Esophagus squamous epithelium (tissue), 4 donors: ENCODE measurements around the gene SUSD3.

Experiments used
- POLR2A ChIP-seq, 4 donors: fragments of 450-650 bp; IDR thresholded peaks; one replicate each; pipeline ENCODE4 v1.6.1; 2017; ENCODE audit warnings: antibody characterized with exemption in 4 of 4, mild to moderate bottlenecking in 4 of 4, moderate library complexity in 3 of 4
- TF ChIP-seq, protein P1 (sequence below), 6 experiments: fragments of 450-650 bp in 4 of 6; fragments of 200-600 bp in 2 of 6; sonication (generic) in 2 of 6; IDR thresholded peaks; one replicate each; pipeline ENCODE4 v1.5.1; 2016 to 2019; ENCODE audit warnings: antibody characterized with exemption in 6 of 6, mild to moderate bottlenecking in 4 of 6, moderate library complexity in 4 of 6

DNA sequence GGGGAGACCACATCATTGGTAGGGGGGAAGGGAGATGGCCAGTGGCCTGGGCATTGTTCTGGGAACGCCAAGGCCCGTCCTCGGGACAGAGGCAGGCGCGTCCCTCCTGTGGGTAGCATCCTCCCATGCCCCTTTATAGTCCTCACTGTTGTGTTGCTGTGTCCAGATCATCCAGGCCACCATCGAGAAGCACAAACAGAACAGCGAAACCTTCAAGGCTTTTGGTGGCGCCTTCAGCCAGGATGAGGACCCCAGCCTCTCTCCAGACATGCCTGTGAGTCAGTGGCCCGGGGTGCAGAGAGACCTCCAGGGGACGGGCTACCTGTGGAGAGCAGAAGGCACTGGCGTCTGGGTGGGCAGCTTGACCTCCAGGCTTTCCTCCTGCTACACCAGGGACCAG is 38.4 kb upstream of the SUSD3 start:
- TF ChIP-seq POLR2A (IDR thresholded peaks at IDR 0.05), result no peak
- TF ChIP-seq, protein P1, sequence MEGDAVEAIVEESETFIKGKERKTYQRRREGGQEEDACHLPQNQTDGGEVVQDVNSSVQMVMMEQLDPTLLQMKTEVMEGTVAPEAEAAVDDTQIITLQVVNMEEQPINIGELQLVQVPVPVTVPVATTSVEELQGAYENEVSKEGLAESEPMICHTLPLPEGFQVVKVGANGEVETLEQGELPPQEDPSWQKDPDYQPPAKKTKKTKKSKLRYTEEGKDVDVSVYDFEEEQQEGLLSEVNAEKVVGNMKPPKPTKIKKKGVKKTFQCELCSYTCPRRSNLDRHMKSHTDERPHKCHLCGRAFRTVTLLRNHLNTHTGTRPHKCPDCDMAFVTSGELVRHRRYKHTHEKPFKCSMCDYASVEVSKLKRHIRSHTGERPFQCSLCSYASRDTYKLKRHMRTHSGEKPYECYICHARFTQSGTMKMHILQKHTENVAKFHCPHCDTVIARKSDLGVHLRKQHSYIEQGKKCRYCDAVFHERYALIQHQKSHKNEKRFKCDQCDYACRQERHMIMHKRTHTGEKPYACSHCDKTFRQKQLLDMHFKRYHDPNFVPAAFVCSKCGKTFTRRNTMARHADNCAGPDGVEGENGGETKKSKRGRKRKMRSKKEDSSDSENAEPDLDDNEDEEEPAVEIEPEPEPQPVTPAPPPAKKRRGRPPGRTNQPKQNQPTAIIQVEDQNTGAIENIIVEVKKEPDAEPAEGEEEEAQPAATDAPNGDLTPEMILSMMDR (IDR thresholded peaks at IDR 0.05), result no peak
